Stimulated activated CD4-positive, alpha-beta T cell treated with anti-CD3 and anti-CD28 coated beads, Interleukin-4, amount 100 ng/mL, for 1 hour (primary cell): ENCODE results near the gene ADGRB3.
"Not testable (repeated sequence)": the region's sequence is repeated elsewhere in the genome, so short reads cannot be mapped to it uniquely, and the experiment has no call there.

Experiments
- DNase-seq: peaks from one replicate; pipeline ENCODE4 v3.0.0-alpha.2; 2020

The ADGRB3 gene

GRCh38 chr6:68741501-68742386 is 106.7 kb downstream of the ADGRB3 start:
- DNase-seq = no peak

GRCh38 chr6:68743099-68743498 is 108.0 kb downstream of the ADGRB3 start:
- DNase-seq = no peak

DNA sequence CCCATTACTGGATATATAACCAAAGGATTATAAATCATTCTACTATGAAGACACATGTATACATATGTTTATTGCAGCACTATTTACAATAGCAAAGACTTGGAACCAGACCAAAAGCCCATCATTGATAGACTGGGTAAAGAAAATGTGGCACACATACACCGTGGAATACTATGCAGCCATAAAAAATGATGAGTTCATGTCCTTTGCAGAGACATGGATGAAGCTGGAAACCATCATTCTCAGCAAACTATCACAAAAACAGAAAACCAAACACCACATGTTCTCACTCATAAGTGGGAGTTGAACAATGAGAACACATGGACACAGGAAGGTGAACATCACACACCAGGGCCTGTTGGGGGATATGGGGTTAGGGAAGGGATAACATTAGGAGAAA is 109.3 kb downstream of the ADGRB3 start:
- not testable (repeated sequence) for DNase-seq

DNA sequence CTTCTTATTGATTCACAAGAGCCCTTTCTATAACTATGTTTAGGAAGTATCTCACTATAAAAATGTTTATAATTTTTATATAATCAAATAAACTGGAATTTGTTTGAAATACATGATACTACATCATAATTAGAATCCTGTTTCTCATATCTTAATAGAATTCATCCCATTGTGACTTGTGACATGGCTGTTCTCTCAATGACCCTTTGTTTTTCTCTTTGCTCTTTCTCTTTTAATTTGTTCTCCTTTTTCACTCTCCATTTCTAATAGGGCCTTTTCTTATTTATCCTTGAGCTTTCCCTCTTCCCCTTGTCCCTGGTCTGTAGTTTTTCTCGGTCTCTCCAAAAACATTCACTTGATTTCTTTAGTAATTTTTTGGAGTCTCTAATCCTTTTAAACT is 111.3 kb downstream of the ADGRB3 start:
- no peak for DNase-seq

GRCh38 chr6:68747110-68747790 is 112.2 kb downstream of the ADGRB3 start:
- no peak for DNase-seq

GRCh38 chr6:68747832-68748231 is 112.8 kb downstream of the ADGRB3 start:
- not testable (repeated sequence) for DNase-seq

DNA sequence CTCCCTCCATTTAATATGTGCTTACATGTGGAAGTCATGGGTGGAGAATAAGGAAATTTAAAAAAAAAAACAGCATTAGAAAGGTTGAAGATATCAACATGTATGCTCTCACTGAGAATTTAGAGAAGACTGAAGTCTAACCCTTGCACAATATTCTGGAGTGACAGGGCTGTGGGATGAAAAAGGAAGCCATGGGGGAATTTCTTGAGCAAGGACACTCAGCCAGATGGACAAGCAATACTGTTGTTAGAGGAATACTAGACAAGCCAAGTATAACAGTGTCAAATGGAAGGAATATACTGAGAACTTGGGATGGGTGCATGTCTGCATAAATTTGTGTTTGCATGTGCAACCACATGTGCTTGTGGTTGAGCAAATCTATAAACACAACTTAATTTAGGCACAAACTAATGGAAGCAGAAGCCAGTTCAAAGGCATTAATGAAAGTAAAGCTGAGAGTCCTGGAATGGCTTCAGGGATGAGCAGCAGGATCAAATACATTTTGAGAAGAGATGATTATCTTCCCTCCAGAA is 119.7 kb downstream of the ADGRB3 start:
- no peak for DNase-seq

- no peak for DNase-seq
These were observed 121.6 kb downstream of the ADGRB3 start for GRCh38 chr6:68756454-68757375.

GRCh38 chr6:68757821-68758220 is 122.7 kb downstream of the ADGRB3 start:
- DNase-seq = no peak

DNA sequence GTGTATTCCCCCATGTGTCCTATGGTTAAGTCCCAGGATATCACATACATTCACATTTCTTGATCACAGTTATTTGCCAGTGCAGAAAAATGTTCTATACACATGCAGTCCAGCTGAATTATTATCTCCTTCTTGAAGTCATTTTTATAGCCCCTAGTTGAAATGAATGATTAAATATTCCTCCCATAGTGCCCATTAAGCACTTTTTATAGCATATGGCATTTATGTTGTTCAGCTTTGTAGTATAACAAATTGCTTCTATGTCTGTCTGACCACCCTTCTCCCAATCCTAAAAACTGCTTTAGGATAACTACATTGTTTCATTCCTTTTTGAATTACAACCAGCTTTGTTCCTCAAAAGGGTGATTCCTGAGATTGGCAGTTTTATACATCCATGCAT is 123.5 kb downstream of the ADGRB3 start:
- DNase-seq = no peak

DNA sequence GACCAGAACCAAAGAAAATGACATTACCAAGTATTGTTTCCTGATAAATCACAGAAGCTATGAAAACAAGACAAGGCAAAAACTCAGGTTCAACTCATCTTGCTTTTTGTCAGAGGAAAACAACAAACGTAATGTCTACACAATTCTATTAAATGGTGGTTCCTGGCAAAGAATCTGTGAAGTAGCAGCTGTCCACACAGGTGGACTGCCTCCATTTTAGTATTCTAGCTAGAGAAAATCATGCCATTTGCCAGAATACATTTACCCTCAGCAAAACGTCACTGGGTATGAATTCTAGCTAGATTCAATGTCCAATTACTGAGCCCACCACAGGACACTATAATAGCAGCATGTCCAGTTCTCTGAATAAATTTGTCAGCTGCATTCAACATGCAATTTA is 125.4 kb downstream of the ADGRB3 start:
- DNase-seq = no peak

- no peak for DNase-seq
These were observed 126.0 kb downstream of the ADGRB3 start for GRCh38 chr6:68760941-68761676.

- no peak for DNase-seq
These were observed 126.9 kb downstream of the ADGRB3 start for GRCh38 chr6:68761985-68762384.

DNA sequence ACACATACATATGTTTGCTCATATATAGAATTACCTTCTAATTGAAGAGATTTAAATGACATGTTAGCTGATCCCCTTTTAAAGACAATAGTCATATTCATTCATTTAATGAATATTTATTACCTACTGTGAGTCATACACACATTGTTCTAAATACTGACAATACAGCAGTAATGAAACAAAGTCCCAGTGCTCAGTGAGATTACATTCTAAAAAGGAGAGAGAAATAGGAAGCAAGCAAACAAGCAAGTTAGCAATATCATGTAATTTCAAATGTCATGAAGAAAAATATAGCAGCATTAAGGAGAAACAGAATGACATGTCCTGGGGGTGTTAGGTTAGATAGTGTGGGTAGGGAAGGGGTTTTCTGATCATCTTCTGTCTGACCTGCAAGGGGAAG is 136.3 kb downstream of the ADGRB3 start:
- no peak for DNase-seq

GRCh38 chr6:68774843-68775242 is 139.8 kb downstream of the ADGRB3 start:
- DNase-seq = no peak

DNA sequence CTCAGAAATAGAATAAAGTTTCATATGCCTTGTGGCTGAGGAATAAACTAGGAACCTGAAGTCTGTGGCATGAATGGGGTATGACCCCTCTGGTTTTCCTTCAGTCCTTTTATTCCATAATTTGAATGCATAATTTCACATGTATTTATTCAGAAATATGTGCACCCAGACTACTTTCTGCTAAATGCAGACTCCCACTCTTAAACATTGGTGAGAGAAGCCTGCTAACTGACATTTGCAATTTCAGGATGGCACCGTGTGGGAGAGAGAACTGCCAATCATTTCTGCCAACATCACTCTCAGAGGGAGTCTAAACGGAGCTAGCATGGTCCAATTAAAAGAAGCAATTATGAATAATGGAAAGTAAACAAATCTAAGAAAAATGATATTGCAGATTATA is 141.3 kb downstream of the ADGRB3 start:
- no peak for DNase-seq

- no peak for DNase-seq
These were observed 142.9 kb downstream of the ADGRB3 start for GRCh38 chr6:68777956-68778355.

- no peak for DNase-seq
These were observed 143.4 kb downstream of the ADGRB3 start for GRCh38 chr6:68778356-68779020.

- DNase-seq = no peak
These were observed 144.3 kb downstream of the ADGRB3 start for GRCh38 chr6:68779366-68779765.

- not testable (repeated sequence) for DNase-seq
These were observed 155.0 kb downstream of the ADGRB3 start for GRCh38 chr6:68790128-68790527.

- DNase-seq = not testable (repeated sequence)
These were observed 179.9 kb downstream of the ADGRB3 start for GRCh38 chr6:68814976-68815375.

- DNase-seq = no peak
These were observed 191.4 kb downstream of the ADGRB3 start for GRCh38 chr6:68826501-68826900.
